ENCODE measurements around the gene STAT2. TPM values are rescaled to one million over a fixed set of nuclear protein-coding genes. Genes with fewer than 3 reads are reported as not detected.

STAT2 gene
- total RNA-seq, 1 donor from 2014 or later, result 257 TPM

- no peak for FAIRE-seq
Observed at GRCh38 chr12:56299308-56299852, 60.5 kb downstream of the STAT2 start.

GRCh38 chr12:56298828-56299227 lies 61.1 kb downstream of the STAT2 start:
- TF ChIP-seq CTCF (IDR thresholded peaks at IDR 0.05; ENCODE audit: insufficient read depth, low read depth, low read length), result no peak
- TF ChIP-seq EZH2 (IDR thresholded peaks at IDR 0.05; ENCODE audit: insufficient read depth, low read length), result no peak
- H3K36me3 Mint-ChIP-seq (ENCODE audit: low read depth, unreplicated experiment), result peaks cover 4% of the 10 kb centered on the region
- Histone ChIP-seq H3K36me3 (ENCODE audit: insufficient read depth, low read length) (peaks cover 5% of the 10 kb centered on the region), H3K79me2 (ENCODE audit: insufficient read depth, low read length) (peaks cover 75% of the 10 kb centered on the region), H3K4me3 (ENCODE audit: insufficient read depth, low read depth, low read length) (peak overlapping the region; percentile 92), H3K27ac (ENCODE audit: low read depth, low read length) (no peak overlapping the region), H3K4me1 (ENCODE audit: insufficient read depth, low read length) (peaks cover 19% of the 10 kb centered on the region), H3K9ac (ENCODE audit: low read length) (peak overlapping the region; percentile 87), H3K4me2 (ENCODE audit: low read length) (peak overlapping the region; percentile 96), H2AFZ (ENCODE audit: low read depth, low read length) (no peak overlapping the region), H3K9me3 (ENCODE audit: insufficient read depth, low read depth, low read length) (no peaks in the 10 kb centered on the region), H3K27me3 (ENCODE audit: insufficient read depth, low read length) (no peaks in the 10 kb centered on the region), H4K20me1 (ENCODE audit: insufficient read depth, low read length) (peaks cover 38% of the 10 kb centered on the region)
- no peaks in the 10 kb centered on the region for H3K9me3 Mint-ChIP-seq (ENCODE audit: unreplicated experiment)
- peak overlapping the region; percentile 62 for H3K27ac Mint-ChIP-seq (ENCODE audit: unreplicated experiment)
- H3K27me3 Mint-ChIP-seq (ENCODE audit: low read depth, unreplicated experiment), result no peaks in the 10 kb centered on the region
- H3K4me1 Mint-ChIP-seq (ENCODE audit: low read depth, unreplicated experiment), result peaks cover 13% of the 10 kb centered on the region
- DNase-seq (ENCODE audit: low read depth) (no peak), FAIRE-seq (no peak)
- H3K4me3 Mint-ChIP-seq (ENCODE audit: unreplicated experiment), result peak overlapping the region; percentile 95

More at GRCh38 chr12:56299308-56299852, 60.5 kb downstream of the STAT2 start:
- Histone ChIP-seq H3K27me3 (ENCODE audit: insufficient read depth, low read length) (no peaks in the 10 kb centered on the region), H2AFZ (ENCODE audit: low read depth, low read length) (peak overlapping the region; percentile 22), H3K36me3 (ENCODE audit: insufficient read depth, low read length) (peaks cover 5% of the 10 kb centered on the region), H3K9ac (ENCODE audit: low read length) (peak overlapping the region; percentile 87), H3K79me2 (ENCODE audit: insufficient read depth, low read length) (peaks cover 69% of the 10 kb centered on the region), H3K4me1 (ENCODE audit: insufficient read depth, low read length) (peaks cover 19% of the 10 kb centered on the region), H4K20me1 (ENCODE audit: insufficient read depth, low read length) (peaks cover 35% of the 10 kb centered on the region), H3K4me2 (ENCODE audit: low read length) (peak overlapping the region; percentile 96), H3K9me3 (ENCODE audit: insufficient read depth, low read depth, low read length) (no peaks in the 10 kb centered on the region), H3K4me3 (ENCODE audit: insufficient read depth, low read depth, low read length) (peak overlapping the region; percentile 92), H3K27ac (ENCODE audit: low read depth, low read length) (peak overlapping the region; percentile 63)
- TF ChIP-seq EZH2 (IDR thresholded peaks at IDR 0.05; ENCODE audit: insufficient read depth, low read length), result no peak
- TF ChIP-seq CTCF (IDR thresholded peaks at IDR 0.05; ENCODE audit: insufficient read depth, low read depth, low read length), result no peak
- no peaks in the 10 kb centered on the region for H3K27me3 Mint-ChIP-seq (ENCODE audit: low read depth, unreplicated experiment)
- peak overlapping the region; percentile 72 for H3K27ac Mint-ChIP-seq (ENCODE audit: unreplicated experiment)
- peak overlapping the region; percentile 95 for H3K4me3 Mint-ChIP-seq (ENCODE audit: unreplicated experiment)
- peak; percentile 5 for DNase-seq (ENCODE audit: low read depth)
- peaks cover 4% of the 10 kb centered on the region for H3K36me3 Mint-ChIP-seq (ENCODE audit: low read depth, unreplicated experiment)
- no peaks in the 10 kb centered on the region for H3K9me3 Mint-ChIP-seq (ENCODE audit: unreplicated experiment)
- H3K4me1 Mint-ChIP-seq (ENCODE audit: low read depth, unreplicated experiment), result peaks cover 13% of the 10 kb centered on the region

GRCh38 chr12:56297400-56297799 lies 62.5 kb downstream of the STAT2 start:
- no peak overlapping the region for H3K27ac Mint-ChIP-seq (ENCODE audit: unreplicated experiment)
- Histone ChIP-seq H3K36me3 (ENCODE audit: insufficient read depth, low read length) (peaks cover 8% of the 10 kb centered on the region), H3K79me2 (ENCODE audit: insufficient read depth, low read length) (peaks cover 87% of the 10 kb centered on the region), H4K20me1 (ENCODE audit: insufficient read depth, low read length) (peaks cover 46% of the 10 kb centered on the region), H3K27ac (ENCODE audit: low read depth, low read length) (no peak overlapping the region), H3K9ac (ENCODE audit: low read length) (no peak overlapping the region), H3K27me3 (ENCODE audit: insufficient read depth, low read length) (no peaks in the 10 kb centered on the region), H3K4me2 (ENCODE audit: low read length) (peak overlapping the region; percentile 96), H3K4me3 (ENCODE audit: insufficient read depth, low read depth, low read length) (no peak overlapping the region), H2AFZ (ENCODE audit: low read depth, low read length) (no peak overlapping the region), H3K9me3 (ENCODE audit: insufficient read depth, low read depth, low read length) (no peaks in the 10 kb centered on the region), H3K4me1 (ENCODE audit: insufficient read depth, low read length) (peaks cover 19% of the 10 kb centered on the region)
- H3K9me3 Mint-ChIP-seq (ENCODE audit: unreplicated experiment), result no peaks in the 10 kb centered on the region
- TF ChIP-seq CTCF (IDR thresholded peaks at IDR 0.05; ENCODE audit: insufficient read depth, low read depth, low read length), result no peak
- TF ChIP-seq EZH2 (IDR thresholded peaks at IDR 0.05; ENCODE audit: insufficient read depth, low read length), result no peak
- no peaks in the 10 kb centered on the region for H3K27me3 Mint-ChIP-seq (ENCODE audit: low read depth, unreplicated experiment)
- H3K4me3 Mint-ChIP-seq (ENCODE audit: unreplicated experiment), result peak overlapping the region; percentile 54
- peaks cover 4% of the 10 kb centered on the region for H3K36me3 Mint-ChIP-seq (ENCODE audit: low read depth, unreplicated experiment)
- FAIRE-seq, result no peak
- H3K4me1 Mint-ChIP-seq (ENCODE audit: low read depth, unreplicated experiment), result peaks cover 13% of the 10 kb centered on the region
- no peak for DNase-seq (ENCODE audit: low read depth)

All from astrocyte (in vitro differentiated cells and primary cell).